Activated effector memory CD4-positive, alpha-beta T cell treated with anti-CD3 and anti-CD28 coated beads, Interleukin-2, amount 50 U/mL, for 16 hours (primary cell): Measurements from ENCODE around the gene DIS3L2.

Source experiments
- DNase-seq: peaks from one replicate; pipeline ENCODE4 v3.0.0-alpha.2; 2020

DIS3L2 gene

DNA sequence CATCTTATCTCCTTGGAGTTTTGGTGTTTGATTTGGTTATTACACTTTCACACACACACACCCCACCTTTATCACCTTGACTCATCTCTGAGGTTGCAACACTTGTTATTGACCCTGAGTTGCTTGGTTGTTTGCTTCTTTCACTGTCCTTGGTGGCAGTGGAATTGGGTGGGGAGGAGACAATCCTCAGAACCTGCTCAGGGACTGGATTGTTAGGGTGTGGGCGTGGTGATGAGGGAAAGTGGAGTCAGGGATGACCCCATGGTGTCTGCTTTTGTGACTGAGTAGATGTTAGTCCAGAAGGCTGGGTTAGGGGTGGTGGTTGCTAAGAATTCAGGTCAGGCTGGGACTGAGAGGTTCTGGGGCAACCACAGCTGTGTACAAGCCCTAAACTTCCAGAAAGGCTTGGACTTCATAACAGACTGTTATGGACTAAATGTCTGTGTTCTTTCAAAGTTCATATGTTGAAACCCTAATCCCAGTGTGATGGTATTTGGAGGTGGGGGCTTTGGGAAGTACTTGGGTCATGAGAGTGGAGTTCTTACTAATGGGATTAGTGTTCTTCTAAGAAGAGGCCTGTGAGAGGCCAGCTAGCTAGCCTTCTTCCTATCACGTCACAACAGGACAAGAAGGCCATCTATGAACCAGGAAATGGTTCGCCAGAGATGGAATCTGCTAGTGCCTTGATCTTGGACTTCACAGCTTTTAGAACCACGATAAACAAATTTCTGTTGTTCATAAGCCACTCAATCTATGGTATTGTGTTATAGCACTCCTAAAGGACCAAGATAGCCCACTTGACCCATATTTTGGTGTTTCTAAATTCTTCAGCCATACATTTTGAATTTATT is 3.4 kb upstream of the DIS3L2 start:
- DNase-seq, result no peak

- no peak for DNase-seq
Measured at GRCh38 chr2:231960810-231961348, 634 bp upstream of the DIS3L2 start.

DNA sequence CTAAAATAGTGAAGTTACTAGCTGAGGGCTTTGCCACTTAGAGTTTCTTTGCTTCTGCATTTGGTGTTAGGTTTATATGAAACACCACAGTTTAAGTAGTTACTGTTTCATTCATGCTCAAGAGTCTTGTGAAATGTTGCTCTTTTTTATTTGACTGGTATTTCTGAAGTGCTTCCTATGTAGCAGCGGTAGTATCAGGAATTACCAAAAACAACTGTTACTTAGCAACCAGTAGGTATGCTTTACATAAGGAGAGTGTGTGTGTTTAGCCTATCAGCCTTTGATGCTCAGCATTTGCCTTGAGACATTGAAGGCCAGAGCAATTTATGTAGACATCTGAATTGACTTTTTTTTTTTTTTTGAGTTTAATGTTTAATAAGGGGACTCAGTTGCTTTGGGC is 3.6 kb downstream of the DIS3L2 start:
- DNase-seq, result no peak

- no peak for DNase-seq
Measured at GRCh38 chr2:231966886-231967285, 5.4 kb downstream of the DIS3L2 start.

GRCh38 chr2:231968820-231969219 is 7.3 kb downstream of the DIS3L2 start:
- DNase-seq, result no peak

DNA sequence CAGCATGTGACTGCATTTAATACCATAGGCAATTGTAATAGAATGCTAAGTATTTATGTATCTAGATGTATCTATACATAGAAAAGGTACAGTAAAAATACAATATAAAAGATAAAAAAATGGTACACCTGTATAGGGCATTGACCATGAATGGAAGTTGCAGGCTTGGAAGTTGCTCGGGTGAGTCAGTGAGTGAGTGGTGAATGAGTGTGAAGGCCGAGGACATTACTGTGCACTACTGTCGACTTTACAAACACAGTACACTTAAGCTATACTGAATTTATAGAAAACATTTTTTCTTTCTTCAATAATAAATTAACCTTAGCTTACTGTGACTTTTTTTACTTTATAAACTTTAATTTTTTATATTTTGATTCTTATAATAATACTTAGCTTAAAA is 8.9 kb downstream of the DIS3L2 start:
- no peak for DNase-seq

DNA sequence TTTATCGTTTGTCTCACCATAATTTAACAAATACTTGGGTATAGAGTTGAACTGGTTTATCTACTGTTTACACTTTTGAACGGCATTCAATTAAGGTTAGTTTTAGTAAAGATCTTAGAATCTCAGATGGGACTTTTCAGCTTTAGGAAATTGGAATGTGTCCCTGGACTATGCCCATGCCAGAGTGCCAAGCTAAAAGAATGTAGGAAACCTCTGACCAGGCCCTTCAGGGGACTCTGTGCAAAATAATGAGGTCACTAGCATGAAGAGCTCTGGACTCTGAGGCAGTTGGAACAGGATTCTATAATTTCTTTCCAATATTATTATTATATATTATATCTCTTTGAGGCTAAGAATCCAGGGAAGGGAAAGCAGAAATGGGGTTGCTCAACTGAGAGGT is 13.5 kb downstream of the DIS3L2 start:
- DNase-seq, result no peak

- DNase-seq, result no peak
Measured at GRCh38 chr2:231977430-231977829, 15.9 kb downstream of the DIS3L2 start.

- no peak for DNase-seq
Measured at GRCh38 chr2:231984992-231985391, 23.5 kb downstream of the DIS3L2 start.

GRCh38 chr2:231985823-231986261 is 24.3 kb downstream of the DIS3L2 start:
- DNase-seq, result no peak

DNA sequence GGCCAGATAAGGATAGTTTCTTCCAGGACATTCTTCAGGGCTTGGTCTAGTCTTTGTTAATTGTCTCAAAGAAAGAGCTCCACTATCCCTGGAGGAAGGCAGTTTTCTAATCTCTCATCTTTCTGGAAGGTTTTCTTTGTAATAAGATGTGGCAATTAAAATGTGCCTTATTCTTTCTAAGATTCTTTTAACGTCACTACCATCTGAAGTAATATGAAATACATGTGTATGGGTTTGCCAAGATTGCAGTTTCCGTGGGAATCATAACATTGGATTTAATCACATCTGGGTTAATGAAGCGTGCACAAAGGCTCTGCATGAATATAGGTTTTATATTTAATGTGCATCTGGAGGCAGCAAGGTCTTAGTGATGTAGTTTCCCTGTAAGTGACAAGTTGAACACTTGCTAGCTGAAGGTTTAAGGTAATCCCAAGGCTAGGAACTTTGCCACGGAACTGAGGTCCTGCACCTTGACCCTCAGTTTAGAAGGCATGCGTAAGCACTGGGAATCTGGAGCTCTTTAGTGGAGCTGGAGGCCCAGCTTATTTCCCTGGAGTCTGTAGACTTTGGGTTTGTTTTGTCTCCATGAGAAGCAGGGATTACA is 25.7 kb downstream of the DIS3L2 start:
- no peak for DNase-seq

DNA sequence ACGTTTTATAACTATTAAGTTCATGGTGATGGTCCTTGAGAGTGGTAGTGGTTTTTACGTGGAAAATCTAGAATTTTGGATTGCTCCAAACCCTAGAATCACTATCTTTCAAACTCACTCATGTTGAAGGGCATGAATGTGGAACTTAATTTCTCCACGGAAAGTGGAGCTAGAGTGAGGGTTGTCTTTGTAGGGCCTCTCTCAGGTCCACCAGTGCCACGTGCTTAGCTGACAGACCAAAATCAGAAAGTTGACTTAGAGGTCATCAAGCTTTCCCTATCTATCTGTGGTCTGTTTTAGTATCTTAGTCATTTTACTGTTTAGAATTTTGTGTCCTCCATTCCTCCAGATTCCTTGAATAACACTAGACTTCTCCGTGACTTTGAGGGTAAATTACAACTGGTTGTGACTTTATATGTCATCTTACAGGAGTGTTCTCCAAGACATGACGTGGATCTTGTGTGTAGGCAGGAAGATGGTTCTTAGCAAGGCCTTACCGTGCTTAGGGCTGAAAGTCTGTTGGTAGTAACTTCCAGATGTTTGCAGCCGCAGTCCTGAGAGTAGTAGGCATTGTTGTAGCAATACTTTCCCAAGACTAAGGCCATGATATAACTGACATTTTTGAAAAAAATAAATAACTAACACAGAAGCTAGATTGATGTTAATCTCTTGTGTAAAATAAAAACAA is 26.8 kb downstream of the DIS3L2 start:
- no peak for DNase-seq

- DNase-seq, result no peak
Measured at GRCh38 chr2:231991664-231992063, 30.2 kb downstream of the DIS3L2 start.

GRCh38 chr2:231992888-231993287 is 31.4 kb downstream of the DIS3L2 start:
- no peak for DNase-seq

- DNase-seq, result no peak
Measured at GRCh38 chr2:231996797-231997540, 35.5 kb downstream of the DIS3L2 start.

DNA sequence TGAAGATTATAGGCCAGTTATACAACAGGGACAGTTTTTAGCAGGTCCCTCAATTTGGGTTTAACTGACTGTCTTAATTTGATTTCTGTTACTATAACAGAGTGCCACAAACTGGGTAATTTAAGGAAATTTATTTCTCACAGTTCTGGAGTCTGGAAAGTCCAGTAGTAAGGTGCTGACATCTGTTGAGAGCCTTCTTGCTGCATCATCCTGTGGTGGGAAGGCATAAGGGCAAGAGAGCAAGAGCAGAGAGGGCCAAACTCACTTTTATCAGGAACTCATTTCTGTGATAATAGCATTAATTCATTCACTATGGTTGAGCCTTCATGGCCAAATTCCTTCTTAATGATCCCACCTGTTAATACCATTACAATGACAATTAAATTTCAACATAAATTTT is 36.5 kb downstream of the DIS3L2 start:
- DNase-seq, result no peak

DNA sequence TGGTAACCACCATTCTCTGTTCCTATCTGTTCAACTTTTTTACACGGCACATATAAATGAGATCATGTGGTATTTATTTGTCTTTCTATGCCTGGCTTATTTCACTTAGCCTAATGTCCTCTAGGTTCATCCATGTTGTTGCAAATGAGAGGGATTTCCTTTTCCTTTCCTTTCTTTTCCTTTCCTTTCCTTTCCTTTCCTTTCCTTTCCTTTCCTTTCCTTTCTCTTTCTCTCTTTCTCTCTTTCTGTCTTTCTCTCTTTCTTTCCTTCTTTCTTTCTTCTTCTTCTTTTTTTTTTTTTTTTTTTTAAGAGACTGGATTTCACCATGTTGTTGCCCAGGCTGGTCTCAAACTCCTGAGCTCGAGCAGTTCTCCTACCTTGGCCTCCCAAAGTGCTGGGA is 38.9 kb downstream of the DIS3L2 start:
- DNase-seq, result no peak

- DNase-seq, result no peak
Measured at GRCh38 chr2:232001073-232001472, 39.6 kb downstream of the DIS3L2 start.

GRCh38 chr2:232006253-232006652 is 44.7 kb downstream of the DIS3L2 start:
- no peak for DNase-seq

GRCh38 chr2:232008907-232009638 is 47.6 kb downstream of the DIS3L2 start:
- no peak for DNase-seq

GRCh38 chr2:232009639-232010274 is 48.2 kb downstream of the DIS3L2 start:
- no peak for DNase-seq
